Activated CD4-positive, CD25-positive, alpha-beta regulatory T cell (primary cell): ENCODE data around the gene SLC6A13.

Source experiments
- DNase-seq, 4 experiments: peaks; one replicate each; lab custom pipeline; 2025; lab: John Stamatoyannopoulos, UW

The SLC6A13 gene

DNA sequence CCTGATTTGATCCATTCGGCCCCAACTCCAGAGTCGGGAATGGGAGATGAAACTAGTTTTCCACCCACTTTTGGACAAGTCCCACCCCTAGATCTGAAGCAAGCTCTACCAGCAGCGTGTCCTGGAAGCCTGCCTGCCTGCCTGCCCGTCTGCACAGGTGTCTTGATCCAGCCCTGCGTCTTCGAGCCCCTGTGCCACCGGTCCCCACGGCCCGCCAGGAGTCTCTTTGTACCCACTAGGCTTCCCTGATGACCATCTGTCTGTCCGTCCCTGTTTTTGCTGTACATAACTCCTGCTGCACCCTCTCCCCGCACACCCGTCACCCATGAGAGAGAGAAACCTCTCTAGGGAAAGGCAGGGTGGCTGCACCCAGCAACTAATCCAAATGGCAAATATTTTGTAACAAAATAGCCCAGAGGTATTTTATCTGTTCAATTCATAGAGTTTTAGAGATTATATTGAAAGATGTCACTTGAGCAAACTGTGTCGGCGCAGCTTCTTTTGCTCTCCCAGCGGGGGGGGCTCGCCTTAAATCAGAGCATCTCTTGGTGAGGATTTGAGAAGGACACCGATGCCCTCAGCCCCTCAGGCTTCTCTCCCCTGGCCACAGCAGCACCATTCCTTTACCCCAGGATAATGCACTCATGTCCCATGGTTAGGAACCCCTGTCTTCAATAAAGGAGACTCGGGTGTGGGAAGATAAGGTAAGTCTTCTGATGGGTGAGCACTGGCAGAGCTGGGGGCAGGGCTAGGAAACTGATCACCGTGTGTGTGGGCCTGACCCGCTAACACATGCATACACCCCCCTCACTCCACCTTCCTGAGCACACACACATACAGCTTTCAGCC lies 84.4 kb downstream of the SLC6A13 start:
- no peak for DNase-seq

DNA sequence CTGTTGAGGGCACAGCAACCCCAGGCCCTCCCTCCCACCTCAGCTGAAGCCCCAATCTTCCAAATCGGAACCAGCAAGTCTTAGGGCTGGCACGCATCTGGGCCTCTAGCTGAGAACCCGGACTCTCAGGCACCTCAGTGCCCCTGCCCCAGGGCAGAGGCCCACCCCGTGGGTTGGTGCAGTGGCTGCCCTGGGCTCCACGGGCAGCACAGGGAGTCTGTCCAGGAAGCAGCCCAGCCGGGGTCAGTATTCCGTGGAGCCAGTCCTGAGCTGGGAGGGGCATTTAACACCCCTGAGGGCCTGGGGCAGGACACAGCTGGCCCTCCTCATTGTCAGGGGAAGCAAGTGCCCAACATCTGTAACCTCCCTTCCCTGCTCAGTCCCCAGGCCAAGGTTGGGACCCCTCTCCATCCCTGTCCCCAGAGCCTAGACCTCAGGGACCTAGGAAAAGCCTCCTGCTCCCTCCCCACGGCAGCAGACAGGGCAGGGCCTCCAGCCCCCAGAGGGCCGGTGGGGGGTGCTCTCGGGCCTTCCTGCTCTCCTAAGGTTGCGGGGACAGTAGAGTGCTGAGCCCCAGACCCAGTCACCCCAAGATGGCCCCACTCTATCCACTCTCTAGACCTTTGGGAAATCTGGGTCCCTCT lies 85.2 kb downstream of the SLC6A13 start:
- DNase-seq: no peak

- no peak for DNase-seq
Measured at GRCh38 chr12:176321-177181, 86.1 kb downstream of the SLC6A13 start.

DNA sequence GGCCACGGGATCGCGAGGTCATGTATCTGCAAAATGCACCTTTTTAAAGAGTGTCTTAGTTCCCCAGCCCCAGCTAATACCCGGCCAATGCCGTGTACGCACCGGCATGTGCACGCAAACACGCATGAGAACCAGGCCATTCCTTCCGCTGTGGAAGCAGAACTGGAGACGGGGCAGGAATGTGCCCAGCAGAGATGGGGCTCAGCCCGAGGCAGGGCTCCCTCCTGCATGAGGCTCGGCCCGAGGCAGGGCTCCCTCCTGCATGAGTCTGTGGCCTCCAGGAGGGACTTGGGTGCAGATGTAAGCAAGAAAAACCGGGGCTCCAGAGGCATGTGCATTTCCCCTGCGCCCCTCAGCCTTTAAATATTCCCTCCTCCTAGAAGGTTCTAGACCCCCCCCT lies 86.9 kb downstream of the SLC6A13 start:
- no peak for DNase-seq

GRCh38 chr12:175250-175649 lies 87.4 kb downstream of the SLC6A13 start:
- no peak for DNase-seq

DNA sequence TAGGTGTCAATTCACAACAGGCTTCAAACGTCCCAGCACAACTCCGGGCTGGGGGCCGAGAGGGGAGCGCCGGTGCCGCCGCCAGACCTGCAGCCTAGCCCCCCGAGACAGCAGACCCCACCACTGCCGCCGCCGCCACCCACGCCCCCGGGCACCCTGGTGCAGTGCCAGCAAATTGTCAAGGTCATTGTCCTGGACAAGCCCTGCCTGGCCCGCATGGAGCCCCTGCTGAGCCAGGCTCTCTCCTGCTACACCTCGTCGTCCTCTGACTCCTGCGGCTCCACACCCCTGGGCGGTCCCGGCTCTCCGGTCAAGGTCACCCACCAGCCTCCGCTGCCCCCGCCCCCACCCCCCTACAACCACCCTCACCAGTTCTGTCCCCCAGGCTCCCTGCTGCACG lies 88.0 kb downstream of the SLC6A13 start:
- DNase-seq: no peak

- DNase-seq: no peak
Measured at GRCh38 chr12:174124-174523, 88.5 kb downstream of the SLC6A13 start.

- DNase-seq: no peak
Measured at GRCh38 chr12:172732-173161, 89.9 kb downstream of the SLC6A13 start.

DNA sequence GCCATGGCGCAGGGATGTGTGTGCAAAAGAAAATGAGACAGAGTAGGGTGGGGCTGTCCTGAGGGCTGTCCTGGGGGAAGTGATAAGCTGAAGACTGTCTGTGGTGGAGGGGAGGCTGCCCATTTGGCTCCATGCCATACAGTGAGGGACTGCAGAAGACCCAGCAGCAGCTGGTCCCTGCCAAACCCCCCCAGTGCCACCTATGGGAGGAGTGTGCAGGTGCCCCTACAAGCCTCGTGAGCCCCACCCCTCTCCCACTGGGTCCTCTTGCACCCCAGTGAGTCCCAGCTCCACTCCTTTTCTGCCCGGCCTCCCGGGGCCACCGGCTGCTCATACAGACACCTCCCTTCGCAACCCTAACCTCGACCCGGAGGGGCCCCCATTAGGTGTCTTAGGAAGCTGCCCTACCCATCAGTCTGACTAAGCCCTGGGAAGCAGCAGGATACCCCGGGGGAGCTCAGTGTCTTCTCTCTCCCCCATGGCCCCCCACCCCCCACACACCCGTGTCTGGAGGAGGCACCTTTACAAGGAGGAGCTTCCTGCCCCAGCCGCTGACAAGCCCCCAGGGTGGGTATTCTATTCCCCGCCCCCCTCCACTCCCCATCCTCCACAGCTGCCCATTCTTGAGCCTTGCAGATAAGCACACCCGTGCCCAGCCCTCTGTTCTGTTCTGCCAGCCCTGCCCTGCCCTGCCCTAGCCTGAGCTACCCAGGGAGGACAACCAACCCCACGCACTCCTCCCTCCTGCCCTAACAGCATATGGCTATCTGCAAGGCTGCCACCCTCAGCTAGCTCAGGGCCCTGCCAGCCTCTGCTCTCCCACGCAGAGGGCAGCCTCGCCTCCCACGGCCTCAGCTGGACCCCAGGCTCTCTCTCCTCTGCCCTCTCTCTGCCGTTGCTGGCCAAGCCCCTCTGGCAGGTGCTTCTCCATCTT lies 90.6 kb downstream of the SLC6A13 start:
- no peak for DNase-seq

GRCh38 chr12:171276-171675 lies 91.4 kb downstream of the SLC6A13 start:
- no peak for DNase-seq
